Measurements from ENCODE around the gene LHPP. TPM values are rescaled to one million over a fixed set of nuclear protein-coding genes. Genes with fewer than 3 reads are reported as not detected.

The LHPP gene
- total RNA-seq, 1 experiment from 2014 or later = 24.7 TPM

GRCh38 chr10:124605001-124605370 is 143.4 kb downstream of the LHPP start:
- H2AFZ ChIP-seq = no peak overlapping the region
- H3K79me2 ChIP-seq (ENCODE audit: low read depth) = no peaks in the 10 kb centered on the region
- no peak for TF ChIP-seq EZH2 (IDR thresholded peaks at IDR 0.05; ENCODE audit: low read depth)
- TF ChIP-seq, protein P1, sequence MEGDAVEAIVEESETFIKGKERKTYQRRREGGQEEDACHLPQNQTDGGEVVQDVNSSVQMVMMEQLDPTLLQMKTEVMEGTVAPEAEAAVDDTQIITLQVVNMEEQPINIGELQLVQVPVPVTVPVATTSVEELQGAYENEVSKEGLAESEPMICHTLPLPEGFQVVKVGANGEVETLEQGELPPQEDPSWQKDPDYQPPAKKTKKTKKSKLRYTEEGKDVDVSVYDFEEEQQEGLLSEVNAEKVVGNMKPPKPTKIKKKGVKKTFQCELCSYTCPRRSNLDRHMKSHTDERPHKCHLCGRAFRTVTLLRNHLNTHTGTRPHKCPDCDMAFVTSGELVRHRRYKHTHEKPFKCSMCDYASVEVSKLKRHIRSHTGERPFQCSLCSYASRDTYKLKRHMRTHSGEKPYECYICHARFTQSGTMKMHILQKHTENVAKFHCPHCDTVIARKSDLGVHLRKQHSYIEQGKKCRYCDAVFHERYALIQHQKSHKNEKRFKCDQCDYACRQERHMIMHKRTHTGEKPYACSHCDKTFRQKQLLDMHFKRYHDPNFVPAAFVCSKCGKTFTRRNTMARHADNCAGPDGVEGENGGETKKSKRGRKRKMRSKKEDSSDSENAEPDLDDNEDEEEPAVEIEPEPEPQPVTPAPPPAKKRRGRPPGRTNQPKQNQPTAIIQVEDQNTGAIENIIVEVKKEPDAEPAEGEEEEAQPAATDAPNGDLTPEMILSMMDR (conservative IDR thresholded peaks at IDR 0.05) = no peak
- POLR2A ChIA-PET (ENCODE audit: unreplicated experiment) = no interaction called here
- H3K4me1 ChIP-seq (replicated peaks; ENCODE audit: insufficient read depth) = no peaks in the 10 kb centered on the region
- H3K9me2 ChIP-seq (ENCODE audit: insufficient read depth) = no peaks in the 10 kb centered on the region
- no peaks in the 10 kb centered on the region for H3F3A ChIP-seq (ENCODE audit: insufficient read depth, low read depth)
- no peaks in the 10 kb centered on the region for H3K27me3 ChIP-seq (ENCODE audit: insufficient read depth, low read depth)
- CTCF ChIA-PET = no interaction called here
- no peak overlapping the region for H3K4me2 ChIP-seq
- no peak overlapping the region for H3K27ac ChIP-seq
- H4K20me1 ChIP-seq (ENCODE audit: insufficient read depth) = no peaks in the 10 kb centered on the region
- no peaks in the 10 kb centered on the region for H3K36me3 ChIP-seq (ENCODE audit: low read depth)
- no peak overlapping the region for H3K4me3 ChIP-seq
- no peak for DNase-seq
- no TSS peak for BruUV-seq (replicated peaks)
- intact Hi-C loops (cut with micrococcal nuclease; ENCODE audit: unreplicated experiment) = no loop called here
- H3K9me3 ChIP-seq (ENCODE audit: insufficient read depth, low read depth) = no peaks in the 10 kb centered on the region

DNA sequence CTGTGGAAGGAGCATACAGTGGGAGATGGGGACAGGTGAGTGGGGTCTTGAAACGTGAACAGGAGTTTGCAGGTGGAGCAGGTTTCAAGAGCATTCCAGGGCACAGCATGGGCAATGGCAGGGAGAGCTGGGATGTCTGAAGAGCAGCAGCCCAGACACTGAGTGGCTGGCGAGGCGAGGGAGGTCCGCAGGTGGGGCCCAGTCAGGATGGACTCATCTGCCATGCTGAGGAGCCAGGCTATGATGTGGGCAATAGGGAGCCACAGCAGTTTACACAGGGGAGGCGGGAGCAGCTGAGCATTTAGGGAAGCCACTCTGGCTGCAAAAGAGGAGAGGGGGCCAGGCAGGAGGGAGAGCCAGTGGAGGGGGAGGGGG is 143.8 kb downstream of the LHPP start:
- no peaks in the 10 kb centered on the region for H3K36me3 ChIP-seq (ENCODE audit: low read depth)
- no peaks in the 10 kb centered on the region for H3K79me2 ChIP-seq (ENCODE audit: low read depth)
- H3K4me1 ChIP-seq (replicated peaks; ENCODE audit: insufficient read depth) = no peaks in the 10 kb centered on the region
- H3K4me3 ChIP-seq = no peak overlapping the region
- intact Hi-C loops (cut with micrococcal nuclease; ENCODE audit: unreplicated experiment) = no loop called here
- no peak overlapping the region for H3K27ac ChIP-seq
- ChIA-PET CTCF (no interaction called here), POLR2A (ENCODE audit: unreplicated experiment) (no interaction called here)
- H3K9me2 ChIP-seq (ENCODE audit: insufficient read depth) = no peaks in the 10 kb centered on the region
- no peaks in the 10 kb centered on the region for H3F3A ChIP-seq (ENCODE audit: insufficient read depth, low read depth)
- H3K9me3 ChIP-seq (ENCODE audit: insufficient read depth, low read depth) = no peaks in the 10 kb centered on the region
- H2AFZ ChIP-seq = no peak overlapping the region
- no peaks in the 10 kb centered on the region for H4K20me1 ChIP-seq (ENCODE audit: insufficient read depth)
- H3K27me3 ChIP-seq (ENCODE audit: insufficient read depth, low read depth) = no peaks in the 10 kb centered on the region
- no peak for TF ChIP-seq EZH2 (IDR thresholded peaks at IDR 0.05; ENCODE audit: low read depth)
- TF ChIP-seq, protein P1 (conservative IDR thresholded peaks at IDR 0.05) = no peak
- no TSS peak for BruUV-seq (replicated peaks)
- no peak for DNase-seq
- no peak overlapping the region for H3K4me2 ChIP-seq

GRCh38 chr10:124605856-124606812 is 144.5 kb downstream of the LHPP start:
- H3K27ac ChIP-seq = no peak overlapping the region
- no peaks in the 10 kb centered on the region for H3F3A ChIP-seq (ENCODE audit: insufficient read depth, low read depth)
- H3K27me3 ChIP-seq (ENCODE audit: insufficient read depth, low read depth) = no peaks in the 10 kb centered on the region
- H3K4me3 ChIP-seq = no peak overlapping the region
- no peak overlapping the region for H3K4me2 ChIP-seq
- ChIA-PET POLR2A (ENCODE audit: unreplicated experiment) (no interaction called here), CTCF (no interaction called here)
- intact Hi-C loops (cut with micrococcal nuclease; ENCODE audit: unreplicated experiment) = no loop called here
- no peaks in the 10 kb centered on the region for H3K9me2 ChIP-seq (ENCODE audit: insufficient read depth)
- no peaks in the 10 kb centered on the region for H3K4me1 ChIP-seq (replicated peaks; ENCODE audit: insufficient read depth)
- TF ChIP-seq, protein P1 (conservative IDR thresholded peaks at IDR 0.05) = no peak
- no peak for TF ChIP-seq EZH2 (IDR thresholded peaks at IDR 0.05; ENCODE audit: low read depth)
- no peaks in the 10 kb centered on the region for H3K9me3 ChIP-seq (ENCODE audit: insufficient read depth, low read depth)
- no TSS peak for BruUV-seq (replicated peaks)
- H4K20me1 ChIP-seq (ENCODE audit: insufficient read depth) = no peaks in the 10 kb centered on the region
- no peaks in the 10 kb centered on the region for H3K36me3 ChIP-seq (ENCODE audit: low read depth)
- H2AFZ ChIP-seq = no peak overlapping the region
- no peak for DNase-seq
- no peaks in the 10 kb centered on the region for H3K79me2 ChIP-seq (ENCODE audit: low read depth)
